ENCODE data around the gene APOLD1.
"Not testable (repeated sequence)": the region's sequence is repeated elsewhere in the genome, so short reads cannot be mapped to it uniquely, and the experiment has no call there.

Gene APOLD1

DNA sequence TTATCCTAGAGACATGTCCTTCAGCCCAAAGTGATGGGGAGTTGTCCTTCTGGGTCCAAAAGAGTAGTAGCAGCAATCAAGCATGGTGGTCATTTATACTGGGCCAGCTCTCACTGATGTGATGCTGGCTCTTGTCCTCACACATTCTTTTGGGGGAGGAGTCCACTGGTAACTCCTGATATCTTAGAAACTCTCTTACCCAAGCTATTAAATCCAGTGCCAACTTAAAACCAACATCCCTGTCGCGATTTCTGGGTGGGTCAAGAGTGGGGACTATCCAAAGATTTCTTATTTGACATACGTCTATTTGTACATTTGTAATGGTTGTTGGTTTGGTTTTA is 52.3 kb downstream of the APOLD1 start:
- Histone ChIP-seq H3K4me3 (ENCODE audit: insufficient read depth, low read length, poor library complexity, severe bottlenecking) (no peak overlapping the region), H3K9me2 (replicated peaks; ENCODE audit: insufficient read depth, low read length) (no peaks in the 10 kb centered on the region), H3K4me2 (ENCODE audit: low read depth, low read length, poor library complexity, severe bottlenecking) (no peak overlapping the region), H3K9ac (ENCODE audit: low read length) (no peak overlapping the region), H3K27ac (ENCODE audit: low read depth, low read length) (no peak overlapping the region), H2AFZ (ENCODE audit: low read depth, low read length, severe bottlenecking) (no peak overlapping the region), H3F3A (ENCODE audit: insufficient read depth) (no peaks in the 10 kb centered on the region), H3K36me3 (ENCODE audit: low read length) (no peaks in the 10 kb centered on the region), H3K9me3 (ENCODE audit: insufficient read depth, low read length) (no peaks in the 10 kb centered on the region), H3K27me3 (ENCODE audit: low read length) (no peaks in the 10 kb centered on the region), H4K20me1 (ENCODE audit: low read depth, low read length) (no peaks in the 10 kb centered on the region), H3K79me2 (ENCODE audit: insufficient read depth, low read length) (no peaks in the 10 kb centered on the region)
- TF ChIP-seq EZH2phosphoT487 (conservative IDR thresholded peaks at IDR 0.05; ENCODE audit: low read length), result no peak
- TF ChIP-seq, protein P1, sequence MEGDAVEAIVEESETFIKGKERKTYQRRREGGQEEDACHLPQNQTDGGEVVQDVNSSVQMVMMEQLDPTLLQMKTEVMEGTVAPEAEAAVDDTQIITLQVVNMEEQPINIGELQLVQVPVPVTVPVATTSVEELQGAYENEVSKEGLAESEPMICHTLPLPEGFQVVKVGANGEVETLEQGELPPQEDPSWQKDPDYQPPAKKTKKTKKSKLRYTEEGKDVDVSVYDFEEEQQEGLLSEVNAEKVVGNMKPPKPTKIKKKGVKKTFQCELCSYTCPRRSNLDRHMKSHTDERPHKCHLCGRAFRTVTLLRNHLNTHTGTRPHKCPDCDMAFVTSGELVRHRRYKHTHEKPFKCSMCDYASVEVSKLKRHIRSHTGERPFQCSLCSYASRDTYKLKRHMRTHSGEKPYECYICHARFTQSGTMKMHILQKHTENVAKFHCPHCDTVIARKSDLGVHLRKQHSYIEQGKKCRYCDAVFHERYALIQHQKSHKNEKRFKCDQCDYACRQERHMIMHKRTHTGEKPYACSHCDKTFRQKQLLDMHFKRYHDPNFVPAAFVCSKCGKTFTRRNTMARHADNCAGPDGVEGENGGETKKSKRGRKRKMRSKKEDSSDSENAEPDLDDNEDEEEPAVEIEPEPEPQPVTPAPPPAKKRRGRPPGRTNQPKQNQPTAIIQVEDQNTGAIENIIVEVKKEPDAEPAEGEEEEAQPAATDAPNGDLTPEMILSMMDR (IDR thresholded peaks at IDR 0.05; ENCODE audit: insufficient read depth, low read length, poor library complexity, severe bottlenecking), result no peak

DNA sequence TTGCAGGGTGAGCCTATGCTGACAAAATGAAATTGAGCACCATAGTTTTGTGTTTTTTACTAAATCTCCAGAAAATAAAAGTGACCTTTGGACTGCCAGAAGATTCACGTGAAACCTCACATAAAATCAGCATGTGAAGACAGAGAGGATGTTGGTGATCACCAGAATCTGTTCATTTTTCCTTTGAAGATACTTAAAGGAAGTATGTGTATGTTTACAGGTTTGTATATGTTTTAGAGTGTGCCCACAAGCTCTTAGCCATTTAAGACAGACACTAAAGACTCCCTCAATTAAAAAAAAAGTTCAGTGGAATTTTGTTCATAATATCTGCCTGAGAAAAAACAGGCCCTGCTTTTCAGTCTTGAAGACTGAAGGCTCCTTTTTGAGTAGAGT is 53.5 kb downstream of the APOLD1 start:
- H3F3A ChIP-seq (ENCODE audit: insufficient read depth), result no peaks in the 10 kb centered on the region
- H3K9me2 ChIP-seq (replicated peaks; ENCODE audit: insufficient read depth, low read length), result no peaks in the 10 kb centered on the region
- H2AFZ ChIP-seq (ENCODE audit: low read depth, low read length, severe bottlenecking), result no peak overlapping the region
- no peak overlapping the region for H3K4me3 ChIP-seq (ENCODE audit: insufficient read depth, low read length, poor library complexity, severe bottlenecking)
- no peak overlapping the region for H3K27ac ChIP-seq (ENCODE audit: low read depth, low read length)
- H3K36me3 ChIP-seq (ENCODE audit: low read length), result no peaks in the 10 kb centered on the region
- H3K79me2 ChIP-seq (ENCODE audit: insufficient read depth, low read length), result no peaks in the 10 kb centered on the region
- TF ChIP-seq EZH2phosphoT487 (conservative IDR thresholded peaks at IDR 0.05; ENCODE audit: low read length), result no peak
- TF ChIP-seq, protein P1 (IDR thresholded peaks at IDR 0.05; ENCODE audit: insufficient read depth, low read length, poor library complexity, severe bottlenecking), result no peak
- no peaks in the 10 kb centered on the region for H4K20me1 ChIP-seq (ENCODE audit: low read depth, low read length)
- H3K27me3 ChIP-seq (ENCODE audit: low read length), result no peaks in the 10 kb centered on the region
- no peaks in the 10 kb centered on the region for H3K9me3 ChIP-seq (ENCODE audit: insufficient read depth, low read length)
- no peak overlapping the region for H3K4me2 ChIP-seq (ENCODE audit: low read depth, low read length, poor library complexity, severe bottlenecking)
- no peak overlapping the region for H3K9ac ChIP-seq (ENCODE audit: low read length)

DNA sequence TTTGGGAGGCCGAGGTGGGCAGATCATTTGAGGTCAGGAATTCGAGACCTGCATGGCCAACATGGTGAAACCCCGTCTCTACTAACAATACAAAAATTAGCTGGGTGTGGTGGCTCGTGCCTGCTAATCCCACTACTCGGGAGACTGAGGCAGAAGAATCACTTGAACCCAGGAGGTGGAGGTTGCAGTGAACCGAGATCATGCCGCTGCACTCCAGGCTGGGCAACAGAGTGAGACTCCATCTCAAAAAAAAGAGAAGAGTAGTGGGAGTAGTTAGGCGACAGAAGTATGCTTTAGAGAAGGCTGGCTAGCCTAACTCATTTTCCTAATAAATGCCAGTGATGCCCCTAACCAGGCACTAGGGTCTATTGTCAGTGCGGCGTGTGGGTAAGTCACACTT is 54.0 kb downstream of the APOLD1 start:
- not testable (repeated sequence) for H3K9ac ChIP-seq (ENCODE audit: low read length); H3K36me3 ChIP-seq (ENCODE audit: low read length); H3K9me2 ChIP-seq (replicated peaks; ENCODE audit: insufficient read depth, low read length); H3K27ac ChIP-seq (ENCODE audit: low read depth, low read length); H3K27me3 ChIP-seq (ENCODE audit: low read length); H3K79me2 ChIP-seq (ENCODE audit: insufficient read depth, low read length); H2AFZ ChIP-seq (ENCODE audit: low read depth, low read length, severe bottlenecking); H3K9me3 ChIP-seq (ENCODE audit: insufficient read depth, low read length); H3F3A ChIP-seq (ENCODE audit: insufficient read depth); H4K20me1 ChIP-seq (ENCODE audit: low read depth, low read length); H3K4me2 ChIP-seq (ENCODE audit: low read depth, low read length, poor library complexity, severe bottlenecking); H3K4me3 ChIP-seq (ENCODE audit: insufficient read depth, low read length, poor library complexity, severe bottlenecking)

DNA sequence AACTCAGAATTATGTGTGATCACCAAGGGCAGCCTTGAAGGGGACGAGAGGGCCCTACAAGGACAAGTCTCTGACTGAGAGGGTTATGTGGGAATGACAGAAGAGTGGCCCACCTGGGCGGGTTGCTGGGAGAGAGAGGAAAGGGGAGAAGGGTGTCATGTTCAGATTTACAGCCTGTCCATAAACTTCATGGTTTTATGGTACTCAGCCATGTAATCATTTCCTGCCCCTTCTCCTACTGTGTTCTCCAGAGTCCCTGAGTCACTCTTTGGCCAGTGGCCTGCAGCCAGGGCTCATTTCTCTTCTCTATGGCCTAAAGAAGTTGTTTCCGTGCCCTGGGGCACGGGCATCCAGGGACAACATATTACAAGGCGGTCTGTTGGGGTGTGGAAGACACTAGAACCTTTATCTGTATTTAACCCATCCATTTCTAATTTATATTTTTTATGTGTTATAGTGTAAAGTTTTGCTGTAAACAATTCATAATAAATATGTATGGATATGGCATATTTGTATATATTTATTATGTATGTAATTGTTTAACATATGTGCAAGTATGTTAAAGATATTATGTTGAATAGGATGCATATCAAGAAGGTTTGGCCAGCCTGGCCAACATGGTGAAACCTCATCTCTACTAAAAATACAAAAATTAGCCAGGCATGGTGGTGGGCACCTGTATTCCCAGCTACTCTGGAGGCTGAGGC is 54.6 kb downstream of the APOLD1 start:
- Histone ChIP-seq H3K9me2 (replicated peaks; ENCODE audit: insufficient read depth, low read length) (no peaks in the 10 kb centered on the region), H3K79me2 (ENCODE audit: insufficient read depth, low read length) (no peaks in the 10 kb centered on the region), H3K36me3 (ENCODE audit: low read length) (no peaks in the 10 kb centered on the region), H3K4me2 (ENCODE audit: low read depth, low read length, poor library complexity, severe bottlenecking) (no peak overlapping the region), H3F3A (ENCODE audit: insufficient read depth) (no peaks in the 10 kb centered on the region), H3K27ac (ENCODE audit: low read depth, low read length) (no peak overlapping the region), H3K9ac (ENCODE audit: low read length) (no peak overlapping the region), H3K27me3 (ENCODE audit: low read length) (no peaks in the 10 kb centered on the region), H3K4me3 (ENCODE audit: insufficient read depth, low read length, poor library complexity, severe bottlenecking) (no peak overlapping the region), H3K9me3 (ENCODE audit: insufficient read depth, low read length) (no peaks in the 10 kb centered on the region), H4K20me1 (ENCODE audit: low read depth, low read length) (no peaks in the 10 kb centered on the region), H2AFZ (ENCODE audit: low read depth, low read length, severe bottlenecking) (no peak overlapping the region)
- no peak for TF ChIP-seq EZH2phosphoT487 (conservative IDR thresholded peaks at IDR 0.05; ENCODE audit: low read length)
- TF ChIP-seq, protein P1 (IDR thresholded peaks at IDR 0.05; ENCODE audit: insufficient read depth, low read length, poor library complexity, severe bottlenecking), result no peak

All from SU-DHL-6 (cell line).